RPMI7951 (cell line): ENCODE results near the gene CHL1. TPM values are rescaled to one million over a fixed set of nuclear protein-coding genes. Genes with fewer than 3 reads are reported as not detected.
A peak's percentile ranks its signal among the peaks of the same experiment; 100 is the strongest.

ENCODE experiments used
- DNase-seq: peaks from one replicate; pipeline ENCODE4 v3.0.0-alpha.2; 2012; ENCODE audit warnings: low read depth
- total RNA-seq: library from RNA; depleted of rRNA; stranded (reverse); fragments of >200 nt; shearing (Covaris generic); gene quantifications from 2 replicates; pipeline ENCODE4 v1.2.3, GENCODE V29; 2014; rRNA removed

Gene CHL1, protein sequence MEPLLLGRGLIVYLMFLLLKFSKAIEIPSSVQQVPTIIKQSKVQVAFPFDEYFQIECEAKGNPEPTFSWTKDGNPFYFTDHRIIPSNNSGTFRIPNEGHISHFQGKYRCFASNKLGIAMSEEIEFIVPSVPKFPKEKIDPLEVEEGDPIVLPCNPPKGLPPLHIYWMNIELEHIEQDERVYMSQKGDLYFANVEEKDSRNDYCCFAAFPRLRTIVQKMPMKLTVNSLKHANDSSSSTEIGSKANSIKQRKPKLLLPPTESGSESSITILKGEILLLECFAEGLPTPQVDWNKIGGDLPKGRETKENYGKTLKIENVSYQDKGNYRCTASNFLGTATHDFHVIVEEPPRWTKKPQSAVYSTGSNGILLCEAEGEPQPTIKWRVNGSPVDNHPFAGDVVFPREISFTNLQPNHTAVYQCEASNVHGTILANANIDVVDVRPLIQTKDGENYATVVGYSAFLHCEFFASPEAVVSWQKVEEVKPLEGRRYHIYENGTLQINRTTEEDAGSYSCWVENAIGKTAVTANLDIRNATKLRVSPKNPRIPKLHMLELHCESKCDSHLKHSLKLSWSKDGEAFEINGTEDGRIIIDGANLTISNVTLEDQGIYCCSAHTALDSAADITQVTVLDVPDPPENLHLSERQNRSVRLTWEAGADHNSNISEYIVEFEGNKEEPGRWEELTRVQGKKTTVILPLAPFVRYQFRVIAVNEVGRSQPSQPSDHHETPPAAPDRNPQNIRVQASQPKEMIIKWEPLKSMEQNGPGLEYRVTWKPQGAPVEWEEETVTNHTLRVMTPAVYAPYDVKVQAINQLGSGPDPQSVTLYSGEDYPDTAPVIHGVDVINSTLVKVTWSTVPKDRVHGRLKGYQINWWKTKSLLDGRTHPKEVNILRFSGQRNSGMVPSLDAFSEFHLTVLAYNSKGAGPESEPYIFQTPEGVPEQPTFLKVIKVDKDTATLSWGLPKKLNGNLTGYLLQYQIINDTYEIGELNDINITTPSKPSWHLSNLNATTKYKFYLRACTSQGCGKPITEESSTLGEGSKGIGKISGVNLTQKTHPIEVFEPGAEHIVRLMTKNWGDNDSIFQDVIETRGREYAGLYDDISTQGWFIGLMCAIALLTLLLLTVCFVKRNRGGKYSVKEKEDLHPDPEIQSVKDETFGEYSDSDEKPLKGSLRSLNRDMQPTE (N-terminal part only)
- total RNA-seq: 0.10 and 0.12 TPM in 2 replicates

DNA sequence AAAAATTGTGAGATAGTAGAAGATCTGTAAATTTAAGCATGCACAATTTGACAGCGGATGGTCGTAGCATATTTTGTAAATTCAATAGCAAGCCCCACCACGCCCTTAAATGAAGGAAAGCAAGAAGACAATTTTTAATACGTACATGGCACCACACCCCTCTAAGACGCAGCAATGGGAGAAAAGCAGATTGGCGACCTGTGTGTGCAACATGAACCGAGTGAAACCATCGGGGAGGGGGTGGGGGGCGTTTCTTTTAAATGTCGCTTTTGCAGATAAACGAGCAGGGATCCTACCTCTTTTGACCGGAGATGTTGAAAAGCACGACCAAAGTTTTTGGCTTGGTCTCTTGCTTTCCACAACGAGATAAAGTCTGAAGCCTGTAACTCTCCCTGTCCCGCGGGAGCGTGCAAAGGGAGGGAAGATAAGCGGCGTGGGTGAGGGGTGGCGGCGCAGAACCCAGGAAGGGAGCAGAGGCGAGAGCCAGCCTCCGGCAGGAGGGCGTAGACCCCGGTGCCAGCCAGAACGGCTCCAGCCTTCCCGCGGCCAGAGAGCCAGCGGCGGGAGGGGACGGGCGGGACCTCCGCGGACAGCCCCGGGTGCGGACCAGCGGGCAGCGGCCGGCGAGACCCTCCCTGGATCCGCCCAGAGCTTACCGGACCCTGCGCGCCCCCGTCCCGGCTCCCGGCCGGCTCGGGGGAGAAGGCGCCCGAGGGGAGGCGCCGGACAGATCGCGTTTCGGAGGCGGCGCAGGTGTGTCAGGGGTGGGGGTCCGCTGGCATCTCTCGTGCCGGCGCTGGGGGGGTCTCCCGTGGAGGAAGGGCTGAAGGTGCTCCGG, at the start of gene CHL1:
CHL1 (plus strand) TSS at position 453 of the 838 bp plus-strand sequence. CDS start 123,014 bp downstream, outside the sequence.
- DNase-seq: no peak

DNA sequence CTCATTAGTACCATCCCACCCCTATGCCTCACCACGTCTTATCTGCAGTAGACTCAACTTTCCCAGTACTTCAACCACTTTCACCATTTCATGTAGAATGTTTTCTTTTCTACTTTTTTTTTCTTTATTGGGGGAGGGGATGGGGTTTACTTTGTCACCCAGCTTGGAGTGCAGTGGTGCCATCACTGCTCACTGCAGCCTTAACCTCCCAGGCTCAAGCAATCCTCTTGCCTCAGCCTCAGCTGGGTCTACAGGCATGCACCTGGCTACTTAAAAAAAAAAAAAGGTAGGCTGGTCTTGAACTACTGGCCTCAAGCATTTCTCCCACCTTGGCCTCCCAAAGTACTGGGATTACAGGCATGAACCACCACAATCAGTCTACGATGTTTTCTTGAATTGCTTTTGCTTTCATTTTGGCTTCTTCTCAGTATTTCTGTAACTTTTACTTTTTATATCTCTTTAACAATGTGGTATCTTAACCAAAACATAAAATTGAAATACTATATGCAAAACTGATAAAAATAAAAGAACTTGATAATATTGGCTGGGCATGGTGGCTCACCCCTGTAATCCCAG, 44.9 kb upstream of the CHL1 start:
- DNase-seq: no peak

DNA sequence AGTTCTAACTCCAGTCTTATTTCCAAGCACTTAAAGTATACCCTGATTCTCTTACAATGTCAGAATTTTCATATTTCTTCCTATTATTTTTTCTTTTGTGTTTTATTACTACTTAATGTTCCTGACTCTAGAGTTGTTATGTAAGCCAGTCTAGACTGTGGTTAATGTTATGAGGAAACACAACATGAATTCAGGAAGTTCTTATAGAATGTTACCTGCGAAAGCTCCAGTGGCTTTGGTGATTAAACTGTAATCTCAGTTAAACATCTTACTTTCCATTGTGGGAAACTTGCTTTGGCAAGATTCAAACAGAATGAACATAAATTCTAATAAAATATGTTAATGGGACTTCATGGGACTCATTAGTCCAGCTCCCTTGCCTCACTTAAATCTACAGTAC, 36.6 kb upstream of the CHL1 start:
- DNase-seq: no peak

DNA sequence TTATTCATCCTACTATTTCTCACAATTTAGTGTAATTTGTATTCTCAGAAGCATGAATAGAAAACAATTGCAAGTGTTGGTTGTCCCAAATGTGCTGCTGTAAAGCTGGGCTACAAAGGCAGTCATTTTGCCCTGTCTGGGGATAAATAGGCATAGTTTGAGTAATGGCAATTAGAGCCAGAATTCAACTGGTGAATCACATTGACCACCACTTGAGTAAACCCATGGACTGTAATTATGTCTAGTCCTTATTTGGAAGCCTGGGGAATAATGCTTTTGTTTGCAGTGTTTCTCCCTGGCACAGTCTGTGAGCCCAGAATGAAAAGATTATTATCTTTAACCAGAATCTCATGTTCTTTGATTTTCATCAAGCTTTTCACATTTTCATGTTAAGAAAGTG, 30.5 kb upstream of the CHL1 start:
- peak; percentile 4 for DNase-seq

DNA sequence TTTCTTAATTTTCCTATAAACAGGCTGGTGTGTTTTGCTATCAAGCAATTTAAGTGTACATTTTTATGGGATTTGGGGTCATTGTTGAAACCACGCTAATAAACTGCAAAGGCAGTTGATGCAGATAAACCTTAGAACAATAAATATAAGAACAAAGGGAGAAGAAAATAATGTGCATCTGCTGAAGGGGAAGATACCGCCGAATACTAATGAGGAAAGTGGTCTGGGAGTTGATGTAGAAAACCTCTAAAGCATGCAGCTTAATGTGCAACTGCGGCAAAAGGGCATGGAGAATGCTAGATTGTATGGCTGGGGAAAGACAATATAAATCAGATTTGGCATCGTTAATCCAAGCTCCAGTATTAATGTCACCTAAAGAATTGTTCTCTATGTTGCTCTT, 29.8 kb upstream of the CHL1 start:
- DNase-seq: no peak

DNA sequence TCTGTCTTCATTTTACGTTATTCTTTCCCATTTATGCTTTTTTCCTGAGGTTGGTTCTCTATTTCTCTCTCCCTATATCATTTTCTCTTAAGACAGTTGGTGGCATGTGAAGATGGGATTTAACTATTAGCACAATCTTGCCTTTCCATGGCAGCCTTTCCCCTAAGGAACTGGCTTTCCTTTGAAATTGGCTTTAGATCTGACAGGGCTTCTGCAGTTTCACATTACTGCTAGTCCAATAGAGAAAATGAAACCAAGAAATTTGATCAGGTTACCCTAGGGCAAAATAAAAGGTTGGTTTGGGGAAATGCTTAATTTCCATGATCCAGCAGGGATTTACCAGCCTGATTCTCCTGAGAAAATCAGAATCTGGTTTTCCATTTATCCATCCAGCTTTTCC, 22.7 kb upstream of the CHL1 start:
- DNase-seq: no peak

DNA sequence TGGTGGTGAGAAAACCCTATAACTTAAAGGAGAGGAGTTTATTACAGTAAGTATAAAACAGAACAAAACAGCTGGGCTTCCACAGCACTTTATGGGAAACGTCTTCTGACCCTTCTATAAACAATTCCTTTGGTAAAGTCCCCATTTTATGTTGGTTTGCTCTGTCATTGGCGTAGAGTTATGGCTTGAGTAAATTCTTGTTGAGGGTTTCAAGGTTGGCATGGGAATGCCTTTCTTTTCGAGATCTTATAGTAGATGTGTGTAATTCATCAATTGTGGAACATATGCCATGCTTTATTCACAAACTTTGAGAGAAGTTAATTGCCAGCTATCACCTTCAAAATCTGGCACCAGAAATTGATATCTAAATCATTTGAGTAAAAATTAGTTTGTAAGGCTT, 11.6 kb upstream of the CHL1 start:
- DNase-seq: no peak

DNA sequence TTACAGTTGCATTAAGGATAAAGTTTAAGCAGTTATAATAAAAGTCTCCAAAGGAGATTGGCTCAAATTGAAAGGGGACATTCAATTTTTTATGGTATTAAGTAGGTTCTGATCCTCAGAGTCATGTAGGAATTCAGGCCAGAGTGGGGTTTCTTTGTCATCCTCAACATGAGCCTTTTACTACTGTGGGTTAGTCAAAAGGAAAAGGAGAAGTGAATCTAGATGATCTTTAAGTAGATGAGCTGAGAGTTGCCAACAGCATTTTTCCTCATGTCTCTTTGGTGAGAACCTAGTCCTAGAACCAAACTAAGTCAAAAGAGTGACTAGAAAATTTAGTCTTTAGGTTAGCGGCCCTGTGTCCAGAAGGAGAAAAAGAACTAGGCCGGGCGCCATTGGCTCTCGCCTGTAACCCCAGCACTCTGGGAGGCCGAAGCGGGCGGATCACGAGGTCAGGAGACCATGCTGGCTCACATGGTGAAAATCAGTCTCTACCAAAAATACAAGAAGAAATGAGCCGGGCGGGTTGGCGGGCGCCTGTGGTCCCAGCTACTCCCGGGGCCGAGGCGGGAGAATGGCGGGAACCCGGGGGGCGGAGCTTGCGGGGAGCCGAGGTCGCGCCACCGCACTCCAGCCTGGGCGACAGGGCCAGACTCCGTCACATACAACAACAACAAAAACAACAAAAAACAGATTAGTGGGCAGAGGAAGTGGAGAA, 4.2 kb upstream of the CHL1 start:
- no peak for DNase-seq

DNA sequence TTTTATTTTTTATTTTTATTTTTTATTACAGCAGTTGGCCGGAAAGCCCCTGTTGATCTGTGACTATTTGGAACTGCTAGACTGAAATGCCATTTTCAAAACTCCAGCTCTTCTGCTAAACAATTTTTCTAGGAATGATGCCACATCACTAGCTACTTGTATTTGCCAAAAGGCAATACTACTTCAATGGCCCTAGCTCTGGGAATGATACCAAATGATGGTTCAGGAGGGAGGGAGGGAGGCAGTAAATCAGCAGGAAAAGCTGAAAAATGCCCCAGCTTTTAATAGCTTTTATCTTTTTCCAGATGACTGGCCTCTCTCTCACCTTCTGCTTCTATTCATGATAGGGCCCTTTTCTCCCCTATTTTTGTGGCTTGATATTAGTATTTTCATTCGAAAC, 2.6 kb upstream of the CHL1 start:
- no peak for DNase-seq

DNA sequence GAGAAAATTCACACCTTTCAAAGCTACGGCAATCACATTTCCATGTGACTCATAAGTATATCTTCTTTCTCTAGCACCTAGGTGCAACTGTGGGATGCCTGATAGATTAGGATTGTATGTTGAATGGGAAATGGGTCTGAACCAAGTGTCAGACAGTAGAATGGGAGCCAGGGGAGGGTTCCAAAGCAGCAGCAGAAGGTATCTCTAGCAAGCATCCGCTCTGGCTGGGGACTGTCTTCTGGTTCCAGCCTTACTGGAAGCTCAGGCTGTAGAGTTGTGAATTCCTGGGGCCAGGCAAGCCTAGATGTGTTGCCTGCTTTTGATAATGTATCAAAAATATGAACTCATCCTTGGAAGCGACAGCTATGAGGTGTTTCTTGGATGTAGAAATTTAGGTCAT, 2.1 kb upstream of the CHL1 start:
- DNase-seq: no peak

DNA sequence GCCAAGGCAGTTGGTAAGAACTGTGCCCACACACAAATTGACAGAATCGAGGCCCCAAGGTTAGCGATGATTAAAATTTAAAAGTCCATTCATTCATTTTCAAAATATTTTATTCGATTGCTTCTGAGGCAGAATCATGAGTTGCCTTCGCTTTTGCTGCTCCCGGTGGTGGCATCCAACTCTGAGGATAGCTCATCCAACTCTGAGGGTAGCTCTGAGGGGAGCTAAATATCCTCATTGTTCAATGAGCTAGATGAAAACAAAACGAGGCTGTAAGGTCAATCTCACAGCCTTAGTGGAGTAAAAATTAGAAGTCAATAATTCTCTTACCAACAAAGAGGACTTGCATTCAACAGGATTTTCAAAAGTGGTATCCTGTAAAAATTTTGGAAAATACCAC, 897 bp upstream of the CHL1 start:
- DNase-seq: no peak

DNA sequence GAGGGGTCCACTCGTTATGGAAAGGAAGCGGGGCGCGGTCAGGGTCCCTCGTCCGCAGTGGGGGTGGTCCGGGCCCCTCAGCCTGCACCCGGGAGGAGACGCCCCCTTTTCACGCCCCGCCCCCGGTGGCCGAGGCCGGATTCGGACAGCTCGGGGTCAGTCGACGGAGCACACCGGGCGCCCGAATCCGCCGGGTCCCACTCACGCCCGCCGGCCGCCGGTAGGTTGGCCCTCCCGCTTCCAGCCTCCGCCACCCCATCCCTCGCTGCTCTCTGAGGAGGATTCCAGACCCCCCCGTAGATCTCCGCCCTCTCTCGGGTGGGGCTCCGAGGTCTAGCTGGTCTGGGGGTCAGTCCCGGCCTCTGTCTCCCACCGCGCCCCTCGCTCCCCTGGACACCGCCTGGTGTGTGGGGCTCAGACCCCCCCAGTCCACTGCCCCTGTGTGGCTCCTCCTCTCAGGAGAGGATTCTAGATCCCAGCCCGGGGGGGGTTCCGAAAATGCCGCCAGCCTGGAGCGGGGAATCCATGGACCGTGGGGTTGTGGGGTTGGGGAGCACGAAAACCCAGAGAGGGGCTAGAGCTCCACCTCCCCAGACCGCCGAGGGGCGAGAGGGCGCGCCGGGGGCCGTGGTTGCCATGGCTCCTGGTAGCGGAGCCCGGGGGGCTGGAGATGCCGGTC, 725 bp downstream of the CHL1 start:
- no peak for DNase-seq

DNA sequence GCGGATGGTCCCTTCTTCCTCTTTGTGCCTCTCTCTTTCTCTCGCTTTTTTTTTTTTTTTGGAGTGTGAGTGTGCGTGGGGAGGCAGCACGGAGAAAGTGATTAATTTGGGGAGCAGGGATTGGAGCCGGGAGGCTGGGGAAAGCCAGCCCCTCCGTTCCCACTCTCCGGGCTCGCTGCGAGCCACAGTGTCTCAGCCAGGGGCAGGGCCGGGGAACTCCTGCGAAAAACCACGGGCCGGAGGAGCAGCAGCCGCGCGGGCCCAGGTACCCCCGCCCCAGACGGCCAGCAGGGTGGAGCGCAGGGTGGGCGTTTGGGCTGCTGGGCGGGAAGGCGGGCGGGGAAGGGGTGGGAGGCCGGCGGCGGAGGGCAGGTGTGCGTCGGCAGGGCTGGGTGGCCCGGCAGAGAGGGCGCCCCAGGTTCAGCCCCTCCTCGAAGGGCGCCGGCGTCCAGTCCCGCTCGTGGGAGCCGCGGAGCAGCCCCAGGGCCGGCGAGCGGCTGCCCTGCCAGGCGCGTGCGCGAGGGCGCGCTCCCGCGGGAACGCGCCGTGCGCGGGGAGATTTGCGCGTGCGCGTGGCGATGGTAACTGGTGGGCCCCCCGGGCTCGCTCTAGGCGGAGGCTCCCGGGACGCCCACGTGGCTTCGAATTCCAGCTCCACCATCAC, 1.4 kb downstream of the CHL1 start:
- DNase-seq: no peak

DNA sequence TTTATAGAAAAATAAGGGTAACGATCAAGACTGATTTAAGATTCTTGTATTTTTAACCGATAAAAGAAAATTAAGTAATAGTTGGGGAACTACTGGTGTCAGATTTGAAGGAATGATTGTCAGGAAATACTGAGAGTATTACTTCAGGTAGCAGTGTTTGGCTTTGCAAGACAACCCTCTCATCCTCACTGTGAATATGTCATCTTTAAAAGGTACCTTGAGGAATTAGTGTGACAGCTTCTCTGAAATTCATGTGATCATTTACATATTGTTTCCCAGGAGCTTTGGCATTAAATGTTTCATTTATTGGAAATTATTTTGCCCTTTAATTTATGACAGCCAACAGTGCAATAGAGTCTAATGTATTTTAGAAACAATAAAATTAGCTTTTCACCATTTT, 3.3 kb downstream of the CHL1 start:
- no peak for DNase-seq

DNA sequence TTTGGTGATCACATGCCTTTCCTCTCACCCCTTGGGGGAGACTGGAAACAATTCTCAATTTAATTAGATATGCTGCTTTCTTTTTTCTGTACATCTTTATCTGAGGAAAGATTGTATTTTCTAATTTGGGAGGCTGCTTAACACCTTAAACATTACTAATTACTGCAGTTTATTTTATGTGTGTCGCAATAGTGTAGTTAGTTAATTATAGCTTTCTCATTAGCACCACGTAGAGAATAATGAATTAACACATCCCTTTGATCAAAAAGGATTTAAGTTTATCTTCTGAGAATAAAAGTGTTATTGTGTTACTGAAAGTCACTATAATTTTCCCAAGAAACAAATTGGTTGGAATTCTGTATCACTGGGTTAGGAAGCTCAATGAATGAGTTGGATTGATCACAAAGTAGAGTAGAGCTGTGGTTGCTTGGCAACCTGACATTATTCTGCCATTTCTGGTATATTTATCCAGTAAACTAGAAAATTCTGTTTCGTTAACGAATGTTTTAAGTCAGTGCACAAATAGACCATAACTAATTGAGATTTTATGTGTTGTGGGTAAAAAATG, 4.3 kb downstream of the CHL1 start:
- DNase-seq: no peak

DNA sequence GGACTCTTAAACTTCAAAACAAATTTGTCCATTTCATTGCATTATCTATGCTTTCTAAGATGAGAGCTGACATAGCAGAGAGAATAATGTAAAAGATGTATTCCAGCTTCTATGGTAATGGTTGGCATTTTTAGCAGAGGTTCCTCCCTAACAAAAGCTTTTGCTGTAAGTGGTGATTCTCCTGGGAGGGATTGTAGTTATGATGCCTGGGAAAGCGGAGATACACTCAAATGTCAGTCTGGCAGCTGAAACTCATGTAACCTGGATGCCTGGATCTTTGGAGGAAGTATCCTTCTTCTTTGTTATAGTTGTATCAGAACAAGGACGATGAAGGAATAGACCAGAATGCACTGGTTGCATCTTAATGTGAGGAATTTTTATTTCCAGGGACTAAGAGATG, 7.5 kb downstream of the CHL1 start:
- no peak for DNase-seq

DNA sequence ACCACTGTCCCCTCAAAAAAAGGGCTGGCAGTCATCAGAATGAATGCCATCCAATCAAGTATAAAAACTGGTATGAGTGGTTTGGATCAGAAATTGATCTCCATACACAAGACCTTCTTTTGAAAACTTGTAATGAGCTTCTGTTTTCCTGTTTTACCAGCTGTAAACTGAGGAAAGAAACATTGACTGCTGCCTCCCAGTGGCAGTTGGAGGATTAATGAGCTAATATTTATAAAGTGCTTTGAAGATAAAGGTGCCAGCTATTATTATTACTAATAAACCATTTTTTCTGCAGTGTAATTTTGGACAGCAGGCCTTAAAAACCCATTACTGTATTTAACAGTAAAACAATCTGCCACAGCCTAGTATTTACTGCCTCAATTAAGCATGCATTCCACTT, 11.4 kb downstream of the CHL1 start:
- no peak for DNase-seq

DNA sequence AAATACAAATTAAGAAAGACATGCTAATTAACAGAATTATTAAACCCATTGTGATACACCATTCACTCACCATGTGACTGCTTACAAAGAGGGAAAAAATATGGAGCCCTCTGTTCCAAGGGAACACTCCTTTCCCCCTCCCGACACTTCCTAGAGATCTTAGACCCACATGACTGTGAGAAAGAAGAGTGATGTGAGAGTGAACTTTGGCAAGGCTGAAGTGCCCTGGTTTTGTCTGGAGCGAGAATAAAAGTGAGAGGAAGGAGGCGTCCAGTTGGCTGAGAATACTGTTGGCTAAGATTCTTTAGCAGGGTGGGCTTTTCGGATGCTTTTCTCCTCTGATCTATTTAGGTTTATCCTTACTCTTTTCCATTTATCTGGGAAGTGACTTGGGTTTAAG, 14.1 kb downstream of the CHL1 start:
- no peak for DNase-seq

DNA sequence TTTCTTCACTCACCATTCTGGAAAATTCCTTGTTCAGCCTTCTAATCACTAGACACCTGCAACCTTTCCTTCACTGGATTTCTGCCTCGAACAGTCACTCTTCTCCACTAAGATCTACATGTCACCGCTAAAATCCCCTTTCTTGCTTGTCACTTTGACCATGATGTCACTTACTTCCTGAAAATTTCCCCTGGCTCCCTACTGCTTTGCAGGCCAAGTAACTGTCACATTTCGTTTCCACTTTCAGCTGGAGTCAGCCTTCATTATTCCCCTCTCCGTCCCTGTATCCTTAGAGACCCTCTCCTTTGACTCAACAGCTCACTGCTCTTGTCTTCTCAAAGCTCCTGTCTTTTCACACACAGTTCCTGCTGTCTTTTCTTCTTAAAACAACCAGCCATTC, 15.9 kb downstream of the CHL1 start:
- DNase-seq: no peak
